H1 (cell line): ENCODE results near the gene ACTR5. TPM values are rescaled to one million over a fixed set of nuclear protein-coding genes. Genes with fewer than 3 reads are reported as not detected.

Experiments used
- CTCF ChIA-PET: fragments of 300-600 bp; sonication (Branson Sonifier 250); formaldehyde crosslinking; loops from one replicate; lab custom pipeline; 2021; ENCODE audit not compliant: partially characterized antibody; lab: Charles Lee
- POLR2A ChIA-PET: fragments of 300-600 bp; sonication (Branson Sonifier 250); formaldehyde crosslinking; loops from one replicate; lab custom pipeline; 2021; ENCODE audit warnings: inconsistent platforms; ENCODE audit not compliant: partially characterized antibody; lab: Charles Lee
- DNase-seq, 2 experiments: peaks; one replicate each; pipeline versions ENCODE4 v3.0.0 to v3.0.0-alpha.2; 2010 to 2022; ENCODE audit warnings: low spot score in 2 of 2, low read depth in 1 of 2, mixed read lengths in 1 of 2
- FAIRE-seq: peaks from 2 replicates; lab custom pipeline; 2011; peaks lifted over from hg19 to GRCh38; lab: Jason Lieb, UNC
- H2AFZ ChIP-seq: 2 replicates; pipeline ENCODE4 v1.8.1; 2012; ENCODE audit warnings: low read length, inconsistent platforms
- H2AK5ac ChIP-seq: 2 replicates; pipeline ENCODE4 v1.6.1; 2013; ENCODE audit warnings: low read depth, low read length
- H2BK120ac ChIP-seq: replicated peaks from 2 replicates; pipeline ENCODE3; 2013; ENCODE audit warnings: low read depth, low read length, inconsistent platforms
- H2BK12ac ChIP-seq: 2 replicates; pipeline ENCODE4 v1.6.1; 2013; ENCODE audit warnings: low read depth, low read length
- H2BK15ac ChIP-seq: 2 replicates; pipeline ENCODE4 v1.6.1; 2013; ENCODE audit warnings: low read length
- H2BK20ac ChIP-seq: 2 replicates; pipeline ENCODE4 v1.6.1; 2013; ENCODE audit warnings: low read length
- H2BK5ac ChIP-seq: 2 replicates; pipeline ENCODE4 v1.6.1; 2013; ENCODE audit warnings: low read depth, low read length
- H3K14ac ChIP-seq: 2 replicates; pipeline ENCODE4 v1.6.1; 2013; ENCODE audit warnings: inconsistent platforms; ENCODE audit not compliant: insufficient read length
- H3K18ac ChIP-seq: 2 replicates; pipeline ENCODE4 v1.6.1; 2013; ENCODE audit warnings: low read length; ENCODE audit errors: extremely low read depth
- H3K23ac ChIP-seq: 2 replicates; pipeline ENCODE4 v1.6.1; 2013; ENCODE audit warnings: inconsistent platforms; ENCODE audit not compliant: insufficient read length
- H3K23me2 ChIP-seq: 2 replicates; pipeline ENCODE4 v1.6.1; 2013; ENCODE audit warnings: low read depth, low read length
- H3K27ac ChIP-seq: 2 replicates; pipeline ENCODE4 v1.6.1; 2011; ENCODE audit warnings: low read depth, low read length, inconsistent platforms
- H3K27me3 ChIP-seq, 4 experiments: replicated peaks in 1 of 4; 1 replicate in 1 of 4; 2 replicates in 3 of 4; pipeline versions ENCODE4 v1.6.1 to v1.8.1; 2011 to 2013; ENCODE audit warnings: low read length in 3 of 4, mild to moderate bottlenecking in 3 of 4, inconsistent platforms in 2 of 4, mixed read lengths in 2 of 4, moderate library complexity in 1 of 4; ENCODE audit not compliant: control insufficient read depth in 3 of 4, insufficient read depth in 3 of 4; ENCODE audit errors: extremely low read depth in 1 of 4
- H3K36me3 ChIP-seq, 4 experiments: 2 replicates each; pipeline versions ENCODE4 v1.6.1 to v1.8.1; 2011 to 2013; ENCODE audit warnings: mild to moderate bottlenecking in 4 of 4, low read length in 3 of 4, moderate library complexity in 2 of 4, control low read depth in 1 of 4, inconsistent platforms in 1 of 4; ENCODE audit not compliant: insufficient read depth in 4 of 4, control insufficient read depth in 2 of 4
- H3K4ac ChIP-seq: replicated peaks from 2 replicates; pipeline ENCODE3; 2013; ENCODE audit warnings: low read length, low read depth, mixed read lengths, inconsistent platforms; ENCODE audit not compliant: insufficient read length
- H3K4me1 ChIP-seq, 4 experiments: replicated peaks in 1 of 4; 1 replicate in 1 of 4; 2 replicates in 3 of 4; pipeline versions ENCODE4 v1.6.1 to v1.8.1; 2011 to 2013; ENCODE audit warnings: low read length in 3 of 4, inconsistent platforms in 2 of 4, mixed read lengths in 1 of 4; ENCODE audit not compliant: insufficient read depth in 4 of 4, control insufficient read depth in 3 of 4
- H3K4me2 ChIP-seq, 2 experiments: 2 replicates each; pipeline versions ENCODE4 v1.6.1 to v1.8.1; 2011 to 2013; ENCODE audit warnings: low read depth in 2 of 2, low read length in 2 of 2, control low read depth in 1 of 2, inconsistent platforms in 1 of 2, mild to moderate bottlenecking in 1 of 2; ENCODE audit not compliant: insufficient read depth in 1 of 2
- H3K4me3 ChIP-seq, 4 experiments: fragments of 200-600, 300-600 bp in 1 of 4; sonication (generic), shearing (Covaris generic), sonication (Bioruptor Twin) in 1 of 4; 2 replicates each; pipeline versions ENCODE4 v1.5.1 to v1.8.1; 2011 to 2016; ENCODE audit warnings: low read length in 4 of 4, low read depth in 3 of 4, control low read depth in 2 of 4, inconsistent platforms in 2 of 4, mild to moderate bottlenecking in 2 of 4, mixed read lengths in 1 of 4, moderate library complexity in 1 of 4; ENCODE audit not compliant: insufficient read depth in 2 of 4; ENCODE audit errors: extremely low read depth in 1 of 4
- H3K56ac ChIP-seq: replicated peaks from 2 replicates; pipeline ENCODE3; 2013; ENCODE audit warnings: low read depth, mild to moderate bottlenecking, mixed read lengths, low read length, inconsistent platforms; ENCODE audit not compliant: insufficient read length
- H3K79me1 ChIP-seq: 2 replicates; pipeline ENCODE4 v1.6.1; 2013; ENCODE audit warnings: low read depth, low read length, control low read depth
- H3K79me2 ChIP-seq, 2 experiments: 2 replicates each; pipeline versions ENCODE4 v1.6.1 to v1.8.1; 2012 to 2013; ENCODE audit warnings: low read length in 2 of 2, mild to moderate bottlenecking in 2 of 2, inconsistent platforms in 1 of 2; ENCODE audit not compliant: insufficient read depth in 2 of 2, control insufficient read depth in 1 of 2
- H3K9ac ChIP-seq, 4 experiments: replicated peaks in 1 of 4; 1 replicate in 1 of 4; 2 replicates in 3 of 4; pipeline versions ENCODE4 v1.6.1 to v1.8.1; 2011 to 2013; ENCODE audit warnings: low read depth in 3 of 4, low read length in 3 of 4, control low read depth in 2 of 4, mild to moderate bottlenecking in 2 of 4, moderate library complexity in 2 of 4, inconsistent platforms in 1 of 4; ENCODE audit errors: extremely low read depth in 1 of 4
- H3K9me3 ChIP-seq, 2 experiments: 2 replicates each; pipeline versions ENCODE4 v1.6.1 to v1.8.1; 2012 to 2013; ENCODE audit warnings: mild to moderate bottlenecking in 2 of 2, moderate library complexity in 2 of 2, control low read depth in 1 of 2, inconsistent platforms in 1 of 2, low read depth in 1 of 2, low read length in 1 of 2, mixed read lengths in 1 of 2; ENCODE audit not compliant: insufficient read depth in 2 of 2
- H4K20me1 ChIP-seq, 2 experiments: replicated peaks in 1 of 2; 2 replicates each; pipeline versions ENCODE3 to v1.8.1; 2011 to 2013; ENCODE audit warnings: inconsistent platforms in 2 of 2, low read length in 2 of 2, mild to moderate bottlenecking in 1 of 2; ENCODE audit not compliant: insufficient read depth in 2 of 2, control insufficient read depth in 1 of 2
- H4K5ac ChIP-seq: 2 replicates; pipeline ENCODE4 v1.6.1; 2013; ENCODE audit warnings: low read length, low read depth, mixed read lengths, inconsistent platforms; ENCODE audit not compliant: insufficient read length
- H4K8ac ChIP-seq: 2 replicates; pipeline ENCODE4 v1.8.0; 2013; ENCODE audit warnings: mild to moderate bottlenecking, moderate library complexity, low read length, inconsistent platforms; ENCODE audit not compliant: insufficient read depth; ENCODE audit errors: extremely low read depth
- H4K91ac ChIP-seq: replicated peaks from 2 replicates; pipeline ENCODE3; 2013; ENCODE audit warnings: low read length, mixed read lengths, inconsistent platforms; ENCODE audit not compliant: insufficient read length
- WGBS, 2 experiments: shearing (Covaris generic) in 1 of 2; methylation state at CpG; one replicate each; pipeline versions ENCODE4 v1.1.6 to v1.1.7; 2013 to 2015; ENCODE audit warnings: low lambda C conversion rate in 2 of 2, mixed read lengths in 2 of 2, inconsistent platforms in 1 of 2, low coverage in 1 of 2, missing lambda C conversion rate in 1 of 2; ENCODE audit not compliant: insufficient replicate concordance in 2 of 2, insufficient coverage in 1 of 2, insufficient read length in 1 of 2; ENCODE audit errors: extremely low coverage in 1 of 2, missing lambda C conversion rate in 1 of 2; 5-methylcytosine and 5-hydroxymethylcytosine counted together
- polyA plus RNA-seq, 7 experiments: library from polyadenylated mRNA; depleted of rRNA in 3 of 7; stranded (reverse) in 5 of 7; unstranded in 2 of 7; fragments of >200 nt in 5 of 7; fragments of 200-250 nt in 2 of 7; gene quantifications; 1 replicate in 5 of 7; 2 replicates in 1 of 7; 4 replicates in 1 of 7; pipeline versions ENCODE4 v1.2.1 to v1.2.3, GENCODE V29; 2011 to 2013; ENCODE audit warnings: missing spikeins in 2 of 7, mixed read lengths in 2 of 7
- total RNA-seq: library from RNA; stranded (reverse); fragmentation: NEBNext Ultra II Directional; extraction: Animal tissue kit (Norgen Biotek cat#: 25700); gene quantifications from 2 replicates; pipeline ENCODE4 v1.2.1, GENCODE V29; 2021

The ACTR5 gene
- total and polyA plus RNA-seq, 2 of the 8 experiments (the other 6 are each of a cell fraction or from before 2014, with no cell fraction given), result 10.4 to 14.4 TPM

- POLR2A ChIA-PET, result interaction anchor here (0.7 kb wide), 1 partner anchor 141 kb away, joined by 3 read pairs; no protein-coding TSS in a partner anchor
- Histone ChIP-seq H3K36me3 (peaks cover 9 to 23% (median 21%) of the 10 kb centered on the region in 4 experiments), H3K9me3 (no peaks in the 10 kb centered on the region), H2AK5ac (no peak overlapping the region), H3K4me2 (no peak overlapping the region), H3K4ac (no peak overlapping the region), H4K8ac (no peak overlapping the region), H2BK20ac (no peak overlapping the region), H2BK120ac (no peak overlapping the region), H3K14ac (no peak overlapping the region), H3K27me3 (peaks cover 2 to 9% (median 6%) of the 10 kb centered on the region in 4 experiments), H3K23ac (no peak overlapping the region), H3K79me2 (peaks cover 4 to 15% of the 10 kb centered on the region in 2 experiments; a peak in 3 of 4 replicates), H3K9ac (no peak overlapping the region), H3K23me2 (peaks cover 6% of the 10 kb centered on the region), H2BK5ac (no peak overlapping the region), H2BK15ac (no peak overlapping the region), H4K91ac (no peak overlapping the region), H3K18ac (no peak overlapping the region), H4K20me1 (peaks cover 0 to 12% of the 10 kb centered on the region in 2 experiments), H2BK12ac (no peak overlapping the region), H3K56ac (no peak overlapping the region), H3K27ac (no peak overlapping the region), H3K79me1 (no peaks in the 10 kb centered on the region; the same call in 1 of the 2 replicates), H4K5ac (no peak overlapping the region), H3K4me1 (peaks cover 3 to 7% (median 6%) of the 10 kb centered on the region in 4 experiments; a peak in 4 of 7 replicates), H2AFZ (no peak overlapping the region), H3K4me3 (no peak overlapping the region)
- FAIRE-seq (no peak), DNase-seq (no peak)
- CTCF ChIA-PET, result interaction anchor here (0.6 to 11.6 kb wide), 30 partner anchors 9 to 1889 kb away, joined by 3 to 223 read pairs (median 6); partner anchors contain the start of genes PPP1R16B and SLC32A1
- WGBS, 2 experiments, result 93% methylated on average over 4 of the region's 4 CpGs; no CpG with 5 or more reads in 1 of the 2 experiments
Measured at GRCh38 chr20:38752029-38752428, 3.8 kb downstream of the ACTR5 start.
